RWPE2 (cell line): ENCODE data around the gene SDF2L1.
"Not testable (repeated sequence)": the region's sequence is repeated elsewhere in the genome, so short reads cannot be mapped to it uniquely, and the experiment has no call there.

Experiments used
- ATAC-seq: fragments of 200-7000 bp; cut with Tn5 transposase; 3 replicates; pipeline ENCODE4 v1.9.1; 2021; ENCODE audit warnings: low read depth
- DNase-seq: peaks from one replicate; pipeline ENCODE4 v3.0.0-alpha.2; 2020; ENCODE audit warnings: low spot score
- H3K27ac ChIP-seq: fragments of 450-650 bp; 2 replicates; pipeline ENCODE4 v1.5.1; 2017; ENCODE audit warnings: mild to moderate bottlenecking; ENCODE audit not compliant: poor library complexity, severe bottlenecking
- H3K27me3 ChIP-seq: fragments of 250-450 bp; sonication (Bioruptor Pico); 2 replicates; pipeline ENCODE4 v1.5.1; 2021; ENCODE audit warnings: mild to moderate bottlenecking, moderate library complexity; ENCODE audit not compliant: insufficient read depth, poor library complexity, severe bottlenecking
- H3K36me3 ChIP-seq: fragments of 250-450 bp; sonication (Bioruptor Pico); 2 replicates; pipeline ENCODE4 v1.5.1; 2020; ENCODE audit warnings: low read depth, mild to moderate bottlenecking, moderate library complexity
- H3K4me1 ChIP-seq: fragments of 250-450 bp; sonication (Bioruptor Pico); 2 replicates; pipeline ENCODE4 v1.5.1; 2021; ENCODE audit warnings: mild to moderate bottlenecking, moderate library complexity; ENCODE audit not compliant: insufficient read depth, poor library complexity, severe bottlenecking
- H3K4me3 ChIP-seq: fragments of 250-450 bp; sonication (Bioruptor Pico); 2 replicates; pipeline ENCODE4 v1.5.1; 2021; ENCODE audit warnings: mild to moderate bottlenecking, moderate library complexity; ENCODE audit not compliant: severe bottlenecking
- H3K9me3 ChIP-seq: fragments of 250-450 bp; sonication (Bioruptor Pico); 2 replicates; pipeline ENCODE4 v1.5.1; 2021; ENCODE audit warnings: mild to moderate bottlenecking, moderate library complexity; ENCODE audit not compliant: severe bottlenecking
- CTCF ChIP-seq: fragments of 450-650 bp; IDR thresholded peaks from one replicate; pipeline ENCODE4 v1.5.1; 2017; ENCODE audit warnings: mild to moderate bottlenecking, moderate library complexity; ENCODE audit not compliant: poor library complexity, severe bottlenecking

Gene SDF2L1

GRCh38 chr22:21615731-21616130, 26.4 kb upstream of the SDF2L1 start:
- no peak overlapping the region for H3K27ac ChIP-seq
- H3K4me1 ChIP-seq, result no peaks in the 10 kb centered on the region
- DNase-seq (no peak), ATAC-seq (no peak)
- peaks cover 44% of the 10 kb centered on the region for H3K36me3 ChIP-seq
- TF ChIP-seq CTCF, result no peak
- peaks cover 2% of the 10 kb centered on the region for H3K9me3 ChIP-seq
- no peaks in the 10 kb centered on the region for H3K27me3 ChIP-seq
- no peak overlapping the region for H3K4me3 ChIP-seq

DNA sequence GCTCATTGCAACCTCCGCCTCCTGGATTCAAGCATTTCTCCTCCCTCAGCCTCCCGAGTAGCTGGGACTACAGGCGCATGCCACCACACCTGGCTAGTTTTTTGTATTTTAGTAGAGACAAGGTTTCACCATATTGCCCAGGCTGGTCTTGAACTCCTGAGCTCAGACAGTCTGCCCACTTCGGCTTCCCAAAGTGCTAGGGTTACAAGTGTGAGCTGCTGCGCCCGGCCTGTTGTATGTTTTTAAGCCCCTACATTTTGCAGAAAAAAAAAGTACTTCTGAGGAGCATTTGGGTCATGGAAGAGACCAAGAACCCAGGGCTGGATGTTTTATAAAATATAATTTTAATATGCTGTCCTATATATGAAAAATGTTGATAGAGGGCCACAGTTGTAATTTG, 24.8 kb upstream of the SDF2L1 start:
- H3K4me3 ChIP-seq, H3K27me3 ChIP-seq, H3K27ac ChIP-seq, ATAC-seq, DNase-seq, H3K9me3 ChIP-seq, H3K4me1 ChIP-seq: not testable (repeated sequence)
- H3K36me3 ChIP-seq, result peaks cover 36% of the 10 kb centered on the region

- DNase-seq (no peak), ATAC-seq (no peak)
- no peak overlapping the region for H3K27ac ChIP-seq
- TF ChIP-seq CTCF, result no peak
- H3K4me3 ChIP-seq, result no peak overlapping the region
- H3K4me1 ChIP-seq, result no peaks in the 10 kb centered on the region
- H3K36me3 ChIP-seq, result peaks cover 21% of the 10 kb centered on the region
- no peaks in the 10 kb centered on the region for H3K27me3 ChIP-seq
- peaks cover 5% of the 10 kb centered on the region for H3K9me3 ChIP-seq
These were observed 21.1 kb upstream of the SDF2L1 start for GRCh38 chr22:21621025-21621424.

GRCh38 chr22:21622011-21622918, 19.8 kb upstream of the SDF2L1 start:
- no peaks in the 10 kb centered on the region for H3K27me3 ChIP-seq
- H3K27ac ChIP-seq, result no peak overlapping the region
- no peak overlapping the region for H3K4me3 ChIP-seq
- ATAC-seq (no peak), DNase-seq (no peak)
- no peaks in the 10 kb centered on the region for H3K4me1 ChIP-seq
- peaks cover 5% of the 10 kb centered on the region for H3K9me3 ChIP-seq
- H3K36me3 ChIP-seq, result peaks cover 22% of the 10 kb centered on the region
- no peak for TF ChIP-seq CTCF

- DNase-seq (no peak), ATAC-seq (no peak)
- no peak overlapping the region for H3K27ac ChIP-seq
- TF ChIP-seq CTCF, result no peak
- no peaks in the 10 kb centered on the region for H3K4me1 ChIP-seq
- H3K27me3 ChIP-seq, result no peaks in the 10 kb centered on the region
- no peak overlapping the region for H3K4me3 ChIP-seq
- peaks cover 5% of the 10 kb centered on the region for H3K9me3 ChIP-seq
- H3K36me3 ChIP-seq, result peaks cover 30% of the 10 kb centered on the region
These were observed 19.0 kb upstream of the SDF2L1 start for GRCh38 chr22:21622919-21623647.
